ENCODE measurements around the gene XRCC1. TPM values are rescaled to one million over a fixed set of nuclear protein-coding genes. Genes with fewer than 3 reads are reported as not detected.

XRCC1 gene
- total RNA-seq, 1 experiment from 2014 or later: 38.0 TPM

- Histone ChIP-seq H2BK12ac (ENCODE audit: insufficient read length, low read depth, low read length) (no peak overlapping the region), H3T11ph (ENCODE audit: low read length) (no peak overlapping the region), H3K79me2 (ENCODE audit: insufficient read depth, low read length) (no peaks in the 10 kb centered on the region), H2BK20ac (ENCODE audit: low read depth, low read length, poor library complexity, severe bottlenecking) (no peak overlapping the region), H4K91ac (ENCODE audit: insufficient read length, low read depth, low read length) (no peak overlapping the region), H3K23me2 (ENCODE audit: insufficient read length, low read depth, low read length, poor library complexity, severe bottlenecking) (no peaks in the 10 kb centered on the region), H3K9me3 (ENCODE audit: control insufficient read depth, low read depth, low read length) (no peaks in the 10 kb centered on the region), H2BK5ac (ENCODE audit: insufficient read length, low read length) (no peak overlapping the region), H3K27ac (ENCODE audit: insufficient read length, low read depth, low read length) (no peak overlapping the region), H3K4me1 (ENCODE audit: insufficient read depth, low read length) (no peaks in the 10 kb centered on the region), H2BK120ac (ENCODE audit: low read depth, low read length, poor library complexity, severe bottlenecking) (no peak overlapping the region), H3K27me3 (ENCODE audit: insufficient read depth, low read length) (no peaks in the 10 kb centered on the region), H3K4me2 (ENCODE audit: insufficient read depth, insufficient read length, low read length) (no peak overlapping the region), H3K4ac (ENCODE audit: low read depth, low read length) (no peak overlapping the region), H2BK15ac (ENCODE audit: low read depth, low read length) (no peak overlapping the region), H2AK5ac (ENCODE audit: insufficient read length, low read length) (no peak overlapping the region), H3K18ac (ENCODE audit: insufficient read length, low read depth, low read length) (no peak overlapping the region), H4K20me1 (ENCODE audit: control insufficient read depth, insufficient read depth, insufficient read length) (no peaks in the 10 kb centered on the region), H2AFZ (ENCODE audit: low read length) (no peak overlapping the region), H3K14ac (ENCODE audit: insufficient read depth, low read length) (no peak overlapping the region), H4K8ac (replicated peaks; ENCODE audit: insufficient read length, low read depth, low read length) (no peak overlapping the region), H3K56ac (ENCODE audit: insufficient read length, low read depth, low read length) (no peak overlapping the region), H4K5ac (ENCODE audit: insufficient read length, low read depth, low read length) (no peak overlapping the region), H3K79me1 (ENCODE audit: insufficient read depth, low read depth, low read length, poor library complexity, severe bottlenecking) (no peaks in the 10 kb centered on the region), H3K23ac (ENCODE audit: insufficient read length, low read depth, low read length) (no peak overlapping the region), H3K9ac (ENCODE audit: extremely low read depth, insufficient read length, low read length) (no peak overlapping the region)
- H3K36me3 Mint-ChIP-seq (ENCODE audit: insufficient read depth in 1 of 3, low read depth in 3 of 3): peaks cover 20 to 62% (median 51%) of the 10 kb centered on the region in 3 experiments
- H3K9me3 Mint-ChIP-seq: 0 out of 5 replicates have a peak, but pooled peaks cover 0 to 2% of the 10 kb centered on the region in 2 experiments
- H3K4me1 Mint-ChIP-seq: peaks cover 7 to 11% of the 10 kb centered on the region in 2 experiments
- TF ChIP-seq CTCF (conservative IDR thresholded peaks at IDR 0.05): no peak
- no peak overlapping the region for H3K27ac Mint-ChIP-seq
- WGBS (ENCODE audit: extremely low coverage, insufficient read length, low lambda C conversion rate): no CpG with 5 or more reads among the region's 3 CpGs
- H3K27me3 Mint-ChIP-seq (ENCODE audit: low read depth): no peaks in the 10 kb centered on the region
- no peak overlapping the region for H3K4me3 Mint-ChIP-seq
- DNase-seq: no peak
These were observed 23.2 kb downstream of the XRCC1 start for GRCh38 chr19:43552198-43552450.

Data from H9 (cell line).